A673 (cell line): ENCODE data around the gene PPM1M.

Source experiments
- EZH2 ChIP-seq: fragments of 200-600 bp; sonication (generic); IDR thresholded peaks from 2 replicates; pipeline ENCODE4 v1.6.1; 2017; ENCODE audit warnings: borderline replicate concordance, low read depth, mild to moderate bottlenecking, mixed read lengths, antibody characterized with exemption, low read length; ENCODE audit not compliant: poor library complexity, severe bottlenecking
- TF ChIP-seq, protein P1 (sequence below): fragments of 300-800, 200-600 bp; sonication (generic); conservative IDR thresholded peaks from 2 replicates; pipeline ENCODE4 v1.5.1; 2017; ENCODE audit warnings: low read depth, mild to moderate bottlenecking, antibody characterized with exemption, low read length, moderate library complexity, mixed read lengths

DNA sequence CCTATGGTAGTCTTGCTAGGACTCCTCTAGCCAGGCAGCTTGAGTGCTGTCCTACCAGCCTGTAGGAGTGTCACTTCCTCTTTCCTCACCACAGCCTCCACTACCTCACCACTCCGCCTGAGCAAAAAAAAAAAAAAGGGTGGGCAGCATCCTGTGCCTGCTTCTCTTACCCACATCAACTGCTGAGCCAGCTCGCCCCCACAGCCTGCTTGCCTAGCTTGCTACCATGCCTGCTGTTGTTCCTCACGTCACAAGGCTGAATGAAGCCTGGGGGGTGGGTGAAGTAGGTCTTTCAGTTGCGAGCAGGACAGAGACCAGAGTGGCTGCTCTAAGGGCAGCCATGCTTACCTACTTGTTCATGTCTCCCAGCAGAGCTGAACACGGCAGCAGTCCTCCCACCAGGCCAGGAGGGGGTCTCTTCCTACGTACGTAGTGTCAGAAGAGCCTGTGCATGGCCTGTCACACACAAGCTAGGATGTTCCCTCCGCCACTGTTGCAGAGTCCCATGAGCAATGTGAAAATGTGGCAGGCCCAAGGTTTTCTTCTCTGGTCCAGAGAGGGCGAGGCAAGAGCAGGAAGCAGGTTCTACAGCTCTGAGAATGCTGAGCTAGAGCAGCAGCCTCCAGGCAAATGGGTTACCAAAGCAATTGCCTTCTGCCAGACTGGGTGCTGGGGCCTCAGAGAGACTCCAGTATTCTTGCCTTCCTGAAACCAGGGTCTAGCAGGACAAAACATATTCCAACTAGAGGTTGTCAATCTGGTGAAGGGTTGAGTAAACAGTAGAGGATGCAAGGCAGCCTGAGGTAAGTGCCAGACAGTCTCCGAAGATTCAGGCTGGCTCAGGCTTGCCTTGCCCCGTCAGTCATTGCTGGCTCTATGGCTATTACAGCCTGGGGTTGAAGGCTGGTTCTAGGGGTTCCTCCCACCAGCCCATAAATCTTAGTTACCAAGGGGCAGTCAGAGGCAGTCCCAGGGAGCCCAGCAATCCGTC, 8.1 kb downstream of the PPM1M start:
- TF ChIP-seq, protein P1, sequence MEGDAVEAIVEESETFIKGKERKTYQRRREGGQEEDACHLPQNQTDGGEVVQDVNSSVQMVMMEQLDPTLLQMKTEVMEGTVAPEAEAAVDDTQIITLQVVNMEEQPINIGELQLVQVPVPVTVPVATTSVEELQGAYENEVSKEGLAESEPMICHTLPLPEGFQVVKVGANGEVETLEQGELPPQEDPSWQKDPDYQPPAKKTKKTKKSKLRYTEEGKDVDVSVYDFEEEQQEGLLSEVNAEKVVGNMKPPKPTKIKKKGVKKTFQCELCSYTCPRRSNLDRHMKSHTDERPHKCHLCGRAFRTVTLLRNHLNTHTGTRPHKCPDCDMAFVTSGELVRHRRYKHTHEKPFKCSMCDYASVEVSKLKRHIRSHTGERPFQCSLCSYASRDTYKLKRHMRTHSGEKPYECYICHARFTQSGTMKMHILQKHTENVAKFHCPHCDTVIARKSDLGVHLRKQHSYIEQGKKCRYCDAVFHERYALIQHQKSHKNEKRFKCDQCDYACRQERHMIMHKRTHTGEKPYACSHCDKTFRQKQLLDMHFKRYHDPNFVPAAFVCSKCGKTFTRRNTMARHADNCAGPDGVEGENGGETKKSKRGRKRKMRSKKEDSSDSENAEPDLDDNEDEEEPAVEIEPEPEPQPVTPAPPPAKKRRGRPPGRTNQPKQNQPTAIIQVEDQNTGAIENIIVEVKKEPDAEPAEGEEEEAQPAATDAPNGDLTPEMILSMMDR = no peak
- no peak for TF ChIP-seq EZH2
